HepG2 (cell line): ENCODE data around the gene NMNAT1. TPM values are rescaled to one million over a fixed set of nuclear protein-coding genes. Genes with fewer than 3 reads are reported as not detected.

Experiments used
- DPF2 ChIP-seq: sonication (generic); formaldehyde crosslinking; IDR thresholded peaks from 2 replicates; pipeline ENCODE4 v1.4.0; 2020; ENCODE audit warnings: mild to moderate bottlenecking, low read depth, missing genetic modification reagents, borderline replicate concordance
- EHMT2 ChIP-seq: fragments of 200-600 bp; sonication (generic); IDR thresholded peaks from 2 replicates; pipeline ENCODE4 v1.7.0; 2017; ENCODE audit warnings: antibody characterized with exemption, low read depth, low read length, borderline replicate concordance
- ESRRA ChIP-seq: sonication (generic); formaldehyde crosslinking; IDR thresholded peaks from 2 replicates; pipeline ENCODE4 v1.5.1; 2020; ENCODE audit warnings: mild to moderate bottlenecking, low read depth, missing genetic modification reagents
- EZH2 ChIP-seq: conservative IDR thresholded peaks from 2 replicates; pipeline ENCODE4 v1.6.1; 2012; ENCODE audit warnings: mild to moderate bottlenecking, low read depth, low read length, moderate library complexity
- HES4 ChIP-seq: sonication (generic); formaldehyde crosslinking; IDR thresholded peaks from 2 replicates; pipeline ENCODE4 v1.9.0; 2021; ENCODE audit warnings: mild to moderate bottlenecking, missing genetic modification reagents, borderline replicate concordance
- ISX ChIP-seq: sonication (generic); formaldehyde crosslinking; conservative IDR thresholded peaks from 2 replicates; pipeline ENCODE4 v1.5.0; 2020; ENCODE audit warnings: missing genetic modification reagents
- PAWR ChIP-seq: sonication (generic); formaldehyde crosslinking; IDR thresholded peaks from 2 replicates; pipeline ENCODE4 v1.4.0; 2020; ENCODE audit warnings: missing genetic modification reagents, mild to moderate bottlenecking, borderline replicate concordance
- RBAK ChIP-seq: sonication (generic); formaldehyde crosslinking; IDR thresholded peaks from 2 replicates; pipeline ENCODE4 v1.5.1; 2020; ENCODE audit warnings: mild to moderate bottlenecking, missing genetic modification reagents
- SMARCE1 ChIP-seq: fragments of 450-650 bp; IDR thresholded peaks from 2 replicates; pipeline ENCODE4 v1.6.1; 2017; ENCODE audit warnings: borderline replicate concordance
- THAP9 ChIP-seq: sonication (generic); formaldehyde crosslinking; IDR thresholded peaks from 2 replicates; pipeline ENCODE4; 2020; ENCODE audit warnings: missing genetic modification reagents, mild to moderate bottlenecking, borderline replicate concordance
- YY1 ChIP-seq: IDR thresholded peaks from 2 replicates; pipeline ENCODE4 v1.6.1; 2011; ENCODE audit warnings: low read length, low read depth, moderate library complexity, mild to moderate bottlenecking; ENCODE audit not compliant: insufficient read depth, insufficient replicate concordance
- ZBTB2 ChIP-seq: sonication (generic); formaldehyde crosslinking; IDR thresholded peaks from 2 replicates; pipeline ENCODE4 v1.8.0; 2022; ENCODE audit warnings: low read depth, missing genetic modification reagents
- ZBTB42 ChIP-seq: sonication (generic); formaldehyde crosslinking; IDR thresholded peaks from 2 replicates; pipeline ENCODE4 v1.5.0; 2020; ENCODE audit warnings: mild to moderate bottlenecking, missing genetic modification reagents
- ZNF207 ChIP-seq: fragments of 450-650 bp; IDR thresholded peaks from 2 replicates; pipeline ENCODE4 v1.6.1; 2016; ENCODE audit warnings: antibody characterized with exemption, borderline replicate concordance
- ZNF253 ChIP-seq: sonication (generic); formaldehyde crosslinking; IDR thresholded peaks from 2 replicates; pipeline ENCODE4 v1.8.0; 2022; ENCODE audit warnings: mild to moderate bottlenecking, missing genetic modification reagents, borderline replicate concordance
- ZNF263 ChIP-seq: sonication (generic); formaldehyde crosslinking; IDR thresholded peaks from 2 replicates; pipeline ENCODE4 v1.4.0; 2020; ENCODE audit warnings: missing genetic modification reagents
- ZNF468 ChIP-seq: sonication (generic); formaldehyde crosslinking; IDR thresholded peaks from 2 replicates; pipeline ENCODE4 v1.8.0; 2022; ENCODE audit warnings: mild to moderate bottlenecking, moderate library complexity, missing genetic modification reagents
- ZNF543 ChIP-seq: sonication (generic); formaldehyde crosslinking; IDR thresholded peaks from 2 replicates; pipeline ENCODE4 v1.4.0; 2020; ENCODE audit warnings: mild to moderate bottlenecking, missing genetic modification reagents
- ZNF598 ChIP-seq: sonication (generic); formaldehyde crosslinking; IDR thresholded peaks from 2 replicates; pipeline ENCODE4 v1.5.1; 2020; ENCODE audit warnings: mild to moderate bottlenecking, missing genetic modification reagents, borderline replicate concordance
- polyA plus RNA-seq, 8 experiments: library from polyadenylated mRNA; depleted of rRNA in 3 of 8; stranded (reverse) in 7 of 8; unstranded in 1 of 8; fragments of >200 nt; fragmentation: Illumina TruSeq in 4 of 8; extraction: Trizol in 4 of 8; gene quantifications; 2 replicates each; pipeline versions ENCODE4 v1.2.1 to v1.2.3, GENCODE V29; 2011 to 2016; ENCODE audit warnings: low read depth in 4 of 8, missing spikeins in 1 of 8, mixed read lengths in 1 of 8; ENCODE audit not compliant: insufficient read depth in 1 of 8
- total RNA-seq, 5 experiments: library from RNA; depleted of rRNA; stranded (reverse); fragments of >200 nt; fragmentation: Illumina TruSeq; extraction: Trizol; gene quantifications; 2 replicates each; pipeline ENCODE4 v1.2.3, GENCODE V29; 2016; ENCODE audit warnings: low read depth in 1 of 5
- TF ChIP-seq, protein P1 (sequence below): sonication (generic); formaldehyde crosslinking; IDR thresholded peaks from 2 replicates; pipeline ENCODE4 v1.5.0; 2020; ENCODE audit warnings: mild to moderate bottlenecking, low read depth, missing genetic modification reagents, borderline replicate concordance
- TF ChIP-seq, protein P2 (sequence below): sonication (generic); formaldehyde crosslinking; IDR thresholded peaks from 2 replicates; pipeline ENCODE4 v1.4.0; 2020; ENCODE audit warnings: missing genetic modification reagents, borderline replicate concordance

Gene NMNAT1
- total and polyA plus RNA-seq, 2 of the 13 experiments (the other 11 are each of a cell fraction or from before 2014, with no cell fraction given): 5.6 to 12.2 TPM

DNA sequence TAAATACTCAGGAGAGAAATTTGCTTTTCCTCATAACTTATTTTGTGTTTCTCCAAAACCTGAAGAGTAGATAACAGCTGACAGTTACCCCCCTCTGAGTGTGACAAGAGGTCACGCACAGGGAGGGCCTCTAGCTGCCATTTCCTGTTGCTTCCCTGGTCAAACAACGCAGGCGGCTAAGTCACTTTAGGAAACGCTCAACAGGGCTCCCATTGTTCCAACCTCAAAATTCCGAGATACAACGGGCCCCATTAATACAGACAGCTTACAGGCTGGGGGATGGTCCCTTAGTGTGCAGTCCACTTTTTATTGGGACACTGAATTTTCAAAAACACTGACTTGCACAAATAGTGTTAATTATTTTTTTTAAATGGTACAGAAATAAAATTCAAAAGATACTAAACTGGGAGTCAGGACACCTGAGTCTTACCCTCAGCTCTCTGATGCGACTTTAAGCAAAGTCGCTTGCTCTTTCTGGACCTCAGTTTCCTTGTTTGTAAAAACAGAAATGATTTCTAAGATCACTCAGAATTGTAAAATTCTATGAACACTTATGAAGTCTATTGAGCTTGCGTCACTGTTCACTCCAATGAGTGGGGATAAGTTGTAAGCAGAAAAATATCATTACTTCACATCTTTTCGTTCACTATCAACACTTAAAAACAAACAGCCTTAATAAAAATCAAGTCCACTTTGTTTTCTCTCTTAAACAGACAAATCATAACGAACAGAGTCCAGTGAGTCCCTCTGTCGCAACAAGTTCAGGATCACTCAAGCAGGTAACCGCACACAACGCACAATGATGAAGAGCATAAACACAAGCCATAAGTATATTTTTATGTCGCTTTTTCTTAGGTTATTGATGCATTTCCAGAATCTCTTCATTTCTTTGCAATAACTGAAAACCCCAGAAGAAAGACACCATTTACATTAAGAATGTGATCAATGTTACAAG is 13.6 kb upstream of the NMNAT1 start (continued):
- TF ChIP-seq, protein P1, sequence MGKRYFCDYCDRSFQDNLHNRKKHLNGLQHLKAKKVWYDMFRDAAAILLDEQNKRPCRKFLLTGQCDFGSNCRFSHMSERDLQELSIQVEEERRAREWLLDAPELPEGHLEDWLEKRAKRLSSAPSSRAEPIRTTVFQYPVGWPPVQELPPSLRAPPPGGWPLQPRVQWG (CRISPR knock-in tag): no peak
- TF ChIP-seq PAWR (CRISPR knock-in tag): no peak
- TF ChIP-seq ESRRA (CRISPR knock-in tag): peak; percentile 39; the same call in 1 of the 2 replicates
- TF ChIP-seq ZBTB2 (CRISPR knock-in tag): no peak
- TF ChIP-seq ZNF598 (CRISPR knock-in tag): no peak
- TF ChIP-seq SMARCE1: no peak
- TF ChIP-seq ZNF207: no peak
- TF ChIP-seq ISX (CRISPR knock-in tag): no peak
- no peak for TF ChIP-seq EZH2
- TF ChIP-seq YY1: peak; percentile 79
- no peak for TF ChIP-seq ZNF263 (CRISPR knock-in tag)
- peak; percentile 38; the same call in 1 of the 2 replicates for TF ChIP-seq ZNF543 (CRISPR knock-in tag)
- no peak for TF ChIP-seq ZBTB42 (CRISPR knock-in tag)
- TF ChIP-seq DPF2 (CRISPR knock-in tag): peak; percentile 83
- TF ChIP-seq, protein P2, sequence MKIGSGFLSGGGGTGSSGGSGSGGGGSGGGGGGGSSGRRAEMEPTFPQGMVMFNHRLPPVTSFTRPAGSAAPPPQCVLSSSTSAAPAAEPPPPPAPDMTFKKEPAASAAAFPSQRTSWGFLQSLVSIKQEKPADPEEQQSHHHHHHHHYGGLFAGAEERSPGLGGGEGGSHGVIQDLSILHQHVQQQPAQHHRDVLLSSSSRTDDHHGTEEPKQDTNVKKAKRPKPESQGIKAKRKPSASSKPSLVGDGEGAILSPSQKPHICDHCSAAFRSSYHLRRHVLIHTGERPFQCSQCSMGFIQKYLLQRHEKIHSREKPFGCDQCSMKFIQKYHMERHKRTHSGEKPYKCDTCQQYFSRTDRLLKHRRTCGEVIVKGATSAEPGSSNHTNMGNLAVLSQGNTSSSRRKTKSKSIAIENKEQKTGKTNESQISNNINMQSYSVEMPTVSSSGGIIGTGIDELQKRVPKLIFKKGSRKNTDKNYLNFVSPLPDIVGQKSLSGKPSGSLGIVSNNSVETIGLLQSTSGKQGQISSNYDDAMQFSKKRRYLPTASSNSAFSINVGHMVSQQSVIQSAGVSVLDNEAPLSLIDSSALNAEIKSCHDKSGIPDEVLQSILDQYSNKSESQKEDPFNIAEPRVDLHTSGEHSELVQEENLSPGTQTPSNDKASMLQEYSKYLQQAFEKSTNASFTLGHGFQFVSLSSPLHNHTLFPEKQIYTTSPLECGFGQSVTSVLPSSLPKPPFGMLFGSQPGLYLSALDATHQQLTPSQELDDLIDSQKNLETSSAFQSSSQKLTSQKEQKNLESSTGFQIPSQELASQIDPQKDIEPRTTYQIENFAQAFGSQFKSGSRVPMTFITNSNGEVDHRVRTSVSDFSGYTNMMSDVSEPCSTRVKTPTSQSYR (CRISPR knock-in tag): peak; percentile 95
- TF ChIP-seq HES4: no peak
- no peak for TF ChIP-seq ZNF468 (CRISPR knock-in tag)
- TF ChIP-seq RBAK (CRISPR knock-in tag): no peak
- TF ChIP-seq EHMT2: no peak
- no peak for TF ChIP-seq ZNF253 (CRISPR knock-in tag)
- no peak for TF ChIP-seq THAP9 (CRISPR knock-in tag)
